Sciatic nerve (tissue), 2 donors: ENCODE data around the gene PPIP5K1. TPM values are rescaled to one million over a fixed set of nuclear protein-coding genes. Genes with fewer than 3 reads are reported as not detected.
A peak's percentile ranks its signal among the peaks of the same experiment; 100 is the strongest.

Experiments used
- ATAC-seq: fragments of 200-7000 bp; cut with Tn5 transposase; one replicate; pipeline ENCODE4 v1.9.1; 2020; ENCODE audit warnings: mild to moderate bottlenecking, moderate library complexity
- DNase-seq: peaks from one replicate; pipeline ENCODE4 v3.0.0-alpha.2; 2020; ENCODE audit warnings: low spot score
- intact Hi-C: fragments of 100-400 bp; cut with DNase I; formaldehyde crosslinking; loops from one replicate; pipeline ENCODE4 v1.14.2; 2022
- total RNA-seq: library from RNA; stranded (reverse); fragmentation: NEBNext Ultra II Directional; extraction: Animal tissue kit (Norgen Biotek cat#: 25700); gene quantifications from one replicate; pipeline ENCODE4 v1.2.1, GENCODE V29; 2021
- donor health status: DM: no; HTN: no; CAD: no.
- donor health status: DM: no; HTN: no; CAD: no.

PPIP5K1 gene
- total RNA-seq, 1 donor from 2014 or later = 74.8 TPM

DNA sequence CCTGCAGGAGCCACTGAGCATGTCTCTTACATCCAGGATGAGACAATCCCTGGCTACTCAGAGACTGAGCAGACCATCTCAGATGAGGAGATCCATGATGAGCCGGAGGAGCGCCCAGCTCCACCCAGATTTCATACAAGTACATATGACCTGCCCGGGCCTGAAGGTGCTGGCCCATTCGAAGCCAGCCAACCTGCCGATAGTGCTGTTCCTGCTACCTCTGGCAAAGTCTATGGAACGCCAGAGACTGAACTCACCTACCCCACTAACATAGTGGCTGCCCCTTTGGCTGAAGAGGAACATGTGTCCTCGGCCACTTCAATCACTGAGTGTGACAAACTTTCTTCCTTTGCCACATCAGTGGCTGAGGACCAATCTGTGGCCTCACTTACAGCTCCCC is 66.4 kb downstream of the PPIP5K1 start:
- DNase-seq (no peak), ATAC-seq (no peak)
- intact Hi-C loops = no loop called here

DNA sequence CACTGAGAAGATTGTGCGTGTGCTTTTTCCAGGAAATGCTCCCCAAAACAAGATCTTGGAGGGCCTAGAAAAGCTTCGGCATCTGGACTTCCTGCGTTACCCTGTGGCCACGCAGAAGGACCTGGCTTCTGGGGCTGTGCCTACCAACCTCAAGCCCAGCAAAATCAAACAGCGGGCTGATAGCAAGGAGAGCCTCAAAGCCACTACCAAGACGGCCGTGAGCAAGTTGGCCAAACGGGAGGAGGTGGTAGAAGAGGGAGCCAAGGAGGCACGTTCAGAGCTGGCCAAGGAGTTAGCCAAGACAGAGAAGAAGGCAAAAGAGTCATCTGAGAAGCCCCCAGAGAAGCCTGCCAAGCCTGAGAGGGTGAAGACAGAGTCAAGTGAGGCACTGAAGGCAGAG is 67.8 kb downstream of the PPIP5K1 start:
- ATAC-seq = no peak
- no peak for DNase-seq
- intact Hi-C loops = no loop called here

DNA sequence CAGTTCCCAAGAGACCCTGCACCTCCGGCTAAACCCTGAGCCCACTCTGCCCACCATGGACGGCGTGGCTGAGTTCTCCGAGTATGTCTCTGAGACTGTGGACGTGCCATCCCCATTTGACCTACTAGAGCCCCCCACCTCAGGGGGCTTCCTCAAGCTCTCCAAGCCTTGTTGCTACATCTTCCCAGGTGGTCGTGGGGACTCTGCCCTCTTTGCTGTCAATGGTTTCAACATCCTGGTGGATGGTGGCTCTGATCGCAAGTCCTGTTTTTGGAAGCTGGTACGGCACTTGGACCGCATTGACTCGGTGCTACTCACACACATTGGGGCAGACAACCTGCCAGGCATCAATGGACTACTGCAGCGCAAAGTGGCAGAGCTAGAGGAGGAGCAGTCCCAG is 68.6 kb downstream of the PPIP5K1 start:
- intact Hi-C loops = no loop called here
- ATAC-seq = no peak

DNA sequence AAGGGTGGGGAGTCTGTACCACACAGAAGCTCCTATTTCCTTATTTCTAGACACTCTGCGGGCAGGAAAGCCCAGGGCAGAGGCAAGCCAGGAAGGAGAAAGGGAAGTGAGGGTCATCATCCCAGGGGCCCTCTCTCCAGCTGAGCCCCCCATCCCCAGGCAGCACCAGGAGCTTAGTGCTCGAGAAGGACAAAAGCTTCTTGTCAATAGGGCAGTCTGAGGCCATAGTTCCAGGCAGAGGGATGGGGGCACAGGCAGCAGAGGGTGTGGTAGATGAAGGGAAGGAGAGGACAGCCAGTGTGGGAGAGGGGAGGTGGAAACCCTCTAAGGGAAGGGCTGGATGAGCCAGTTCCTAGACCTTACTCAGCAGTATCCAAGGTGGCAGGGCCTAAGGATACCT is 69.9 kb downstream of the PPIP5K1 start:
- ATAC-seq (no peak), DNase-seq (no peak)
- intact Hi-C loops = no loop called here

More for the DNA sequence above, 68.6 kb downstream of the PPIP5K1 start:
- no peak for DNase-seq

DNA sequence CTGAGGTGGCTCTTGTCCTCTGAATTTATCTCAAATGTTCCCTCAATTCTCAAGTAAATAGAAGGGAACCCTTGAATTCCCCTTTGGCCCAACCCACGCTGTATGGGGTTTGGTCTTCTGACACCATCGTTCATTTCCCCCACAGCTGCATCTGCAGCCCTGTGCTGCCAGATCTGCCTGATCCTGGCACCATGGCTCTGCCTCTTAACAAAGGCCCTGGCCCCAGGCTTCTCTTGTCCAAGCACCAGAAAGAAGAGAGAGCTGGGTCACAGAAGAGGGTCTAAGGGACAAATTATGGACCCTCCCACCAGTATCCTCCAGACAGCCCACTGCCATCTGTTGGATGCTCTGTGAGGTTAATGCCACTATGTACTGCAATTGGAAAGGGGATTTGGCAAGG is 70.8 kb downstream of the PPIP5K1 start:
- intact Hi-C loops = no loop called here
- ATAC-seq (no peak), DNase-seq (no peak)

DNA sequence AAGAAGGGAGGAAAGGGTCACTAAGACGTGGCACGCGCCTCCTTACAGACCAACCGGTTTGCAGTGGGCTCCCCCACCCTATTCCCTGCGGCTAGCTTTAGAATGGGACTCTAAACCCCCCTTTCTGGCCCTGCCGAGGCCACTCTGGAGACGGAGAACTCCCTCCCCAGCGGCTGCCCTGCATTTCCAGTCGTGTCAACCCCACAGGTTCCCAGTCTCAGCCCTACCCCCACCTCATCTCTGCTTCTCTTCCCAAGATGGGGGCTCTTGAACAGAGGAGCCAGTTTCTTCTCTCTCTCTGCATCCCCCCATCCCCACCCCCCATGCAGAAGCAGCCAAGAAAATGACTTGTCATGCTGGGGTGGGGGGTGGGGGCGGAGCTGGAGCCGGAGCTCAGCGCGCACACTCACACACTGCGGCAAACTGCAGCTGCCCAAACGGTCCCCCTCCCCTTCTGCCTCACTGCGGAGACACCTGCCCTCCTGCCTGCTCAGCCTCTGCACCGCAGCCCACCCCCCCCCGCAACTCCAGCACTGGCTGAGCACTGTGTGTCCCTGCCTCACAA is 71.7 kb downstream of the PPIP5K1 start:
- ATAC-seq (peak; percentile 52), DNase-seq (no peak)
- intact Hi-C loops = no loop called here

DNA sequence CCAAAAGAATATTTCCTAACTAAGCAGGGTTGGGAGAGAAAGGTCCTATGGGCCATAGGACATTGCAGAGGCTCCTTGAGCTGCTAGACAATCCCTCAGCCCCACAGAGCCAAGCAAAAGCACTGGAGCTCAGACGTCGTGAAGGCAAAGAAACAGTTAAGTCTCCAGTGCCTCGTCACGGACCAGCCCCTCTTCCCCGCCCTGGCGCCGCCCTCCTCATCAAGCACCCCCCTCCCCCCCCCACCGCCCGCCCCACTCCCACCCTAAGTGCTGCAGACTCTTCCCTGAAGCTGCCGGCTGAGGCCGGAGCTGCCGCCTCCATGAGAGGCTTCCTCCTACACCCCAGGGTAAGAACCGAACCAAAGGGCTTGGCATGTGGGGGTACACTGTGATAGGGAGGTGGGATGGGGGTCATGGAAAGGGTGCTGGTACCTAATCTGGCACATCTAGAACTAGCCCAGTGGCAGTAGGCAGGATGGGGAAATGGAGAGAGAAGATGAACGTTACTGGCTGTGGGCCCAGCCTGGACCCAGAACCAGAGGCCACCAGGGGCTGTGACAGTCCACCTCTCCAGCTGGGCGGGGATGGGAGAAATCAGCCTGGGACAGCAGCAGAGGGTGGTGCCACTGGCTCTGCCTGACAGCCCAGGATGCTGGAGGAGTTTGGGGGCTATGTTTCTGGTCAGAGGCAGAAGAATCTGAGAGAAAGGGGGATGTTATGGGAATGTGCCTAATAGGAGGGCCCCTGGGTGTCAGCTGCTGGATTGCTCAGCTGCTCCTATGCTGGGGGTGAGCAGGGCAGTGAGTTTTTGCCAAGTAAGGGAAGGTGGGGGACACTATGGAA is 72.4 kb downstream of the PPIP5K1 start, which contains the start of gene MAP1A:
Gene MAP1A, plus strand, starts transcription at position 255 of the 843 bp plus-strand sequence. CDS start 3,866 bp downstream, outside the sequence.
- ATAC-seq = peak; percentile 83
- intact Hi-C loops = no loop called here
- peak; percentile 78 for DNase-seq

DNA sequence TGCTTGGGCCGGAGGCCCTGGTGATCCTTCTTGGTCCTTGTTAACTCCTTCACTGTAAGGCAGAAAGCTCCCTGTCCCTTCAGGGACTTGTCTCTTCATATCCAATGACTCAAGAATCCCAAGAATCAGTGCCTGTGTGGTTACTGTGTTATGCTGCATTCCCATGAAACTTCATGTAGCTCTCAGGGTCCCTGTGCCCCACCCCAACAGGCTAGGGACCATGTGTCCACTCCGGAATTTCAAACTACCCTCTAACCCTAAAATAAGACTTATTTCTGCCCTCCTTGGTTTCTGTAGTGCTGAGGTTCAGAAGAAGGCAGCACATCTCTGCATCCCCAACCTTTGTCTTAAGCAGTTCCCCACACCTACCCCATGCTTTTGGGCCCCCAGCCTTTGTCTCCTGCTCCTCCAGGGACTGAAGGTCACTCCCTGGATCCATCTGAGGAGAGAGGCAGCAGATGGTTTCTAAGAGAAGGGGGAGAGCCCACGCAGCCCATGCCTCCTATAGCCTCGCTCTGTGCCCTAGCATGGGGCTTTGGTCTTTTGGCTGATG is 73.1 kb downstream of the PPIP5K1 start:
- DNase-seq (no peak), ATAC-seq (peak; percentile 41)
- intact Hi-C loops = no loop called here

DNA sequence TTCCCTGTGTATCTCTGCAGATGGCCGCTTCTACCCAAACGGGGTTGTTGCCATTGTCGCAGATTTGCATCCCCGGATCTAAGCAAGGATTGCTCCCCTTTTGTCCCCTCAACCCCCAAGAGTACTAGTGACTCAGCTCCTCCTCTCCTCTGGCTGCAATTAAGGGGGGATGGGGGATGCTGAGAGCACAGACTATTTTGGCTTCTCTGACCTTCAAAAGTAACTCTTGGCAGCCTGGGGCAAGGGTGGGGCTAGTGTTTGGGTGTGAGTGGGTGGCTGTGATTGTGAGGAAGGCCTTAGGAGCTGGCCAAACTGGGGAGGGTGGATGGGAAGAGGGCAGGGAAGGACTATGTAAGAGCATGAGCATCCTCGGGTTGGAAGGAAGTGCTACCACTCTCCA is 73.8 kb downstream of the PPIP5K1 start:
- ATAC-seq (peak; percentile 32), DNase-seq (no peak)

DNA sequence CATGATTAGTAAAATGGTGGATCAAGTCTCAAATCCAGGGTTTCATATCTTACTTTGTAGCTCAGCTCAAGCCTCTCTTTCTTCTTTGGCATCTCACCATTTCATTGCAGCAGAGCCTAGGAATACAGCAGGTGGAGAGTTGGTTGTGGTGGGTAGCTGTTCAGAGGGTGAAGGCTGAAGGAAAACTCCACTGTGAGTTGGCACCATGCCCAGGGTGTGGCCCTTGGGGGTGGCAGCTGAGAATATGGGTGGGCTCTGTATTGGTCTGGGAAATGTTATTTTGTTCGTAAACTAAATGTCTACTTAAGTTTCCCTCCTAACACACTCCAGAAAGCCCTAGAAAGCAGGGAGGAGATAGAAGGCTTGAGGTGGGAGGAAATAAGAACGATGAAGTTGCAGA is 74.3 kb downstream of the PPIP5K1 start:
- DNase-seq (no peak), ATAC-seq (no peak)
- intact Hi-C loops = no loop called here

More for the DNA sequence above, 73.8 kb downstream of the PPIP5K1 start:
- intact Hi-C loops = no loop called here

DNA sequence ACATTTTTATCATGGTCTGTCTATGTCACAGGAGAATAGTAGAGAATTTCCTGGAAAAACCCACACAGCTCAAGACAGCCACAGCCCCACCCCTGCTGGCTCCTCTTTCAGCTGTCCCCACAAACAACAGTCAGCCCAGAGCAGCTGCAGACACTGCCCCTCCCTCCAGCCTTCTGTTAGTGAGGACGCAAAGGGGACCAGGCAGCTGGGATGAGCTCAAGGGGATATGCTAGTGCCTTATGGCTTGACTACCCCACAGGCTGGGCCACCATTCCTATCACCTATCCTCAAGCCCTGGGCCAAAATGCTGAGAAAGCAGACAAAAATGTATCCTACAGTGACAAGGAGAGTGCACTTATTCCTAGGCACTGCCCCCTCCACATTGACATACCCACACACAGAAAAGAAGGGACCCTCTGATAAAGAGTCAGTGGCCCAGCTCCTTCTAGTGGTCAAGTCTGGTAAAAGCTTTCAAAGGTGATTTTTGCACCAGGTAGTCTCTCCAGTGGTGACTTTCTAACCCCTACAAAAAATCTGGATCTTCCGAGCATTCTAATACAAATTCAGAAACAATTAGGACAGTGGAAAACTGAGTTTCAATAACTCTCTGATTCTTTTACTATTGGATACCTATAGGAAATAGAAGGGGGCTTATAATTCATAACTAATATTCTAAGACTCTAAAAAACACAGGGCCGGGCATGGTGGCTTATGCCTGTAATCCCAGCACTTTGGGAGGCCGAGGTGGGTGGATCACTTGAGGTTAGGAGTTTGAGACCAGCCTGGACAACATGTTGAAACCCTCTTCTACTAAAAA is 75.6 kb downstream of the PPIP5K1 start:
- intact Hi-C loops = no loop called here
- DNase-seq = no peak
- peak; percentile 41 for ATAC-seq

DNA sequence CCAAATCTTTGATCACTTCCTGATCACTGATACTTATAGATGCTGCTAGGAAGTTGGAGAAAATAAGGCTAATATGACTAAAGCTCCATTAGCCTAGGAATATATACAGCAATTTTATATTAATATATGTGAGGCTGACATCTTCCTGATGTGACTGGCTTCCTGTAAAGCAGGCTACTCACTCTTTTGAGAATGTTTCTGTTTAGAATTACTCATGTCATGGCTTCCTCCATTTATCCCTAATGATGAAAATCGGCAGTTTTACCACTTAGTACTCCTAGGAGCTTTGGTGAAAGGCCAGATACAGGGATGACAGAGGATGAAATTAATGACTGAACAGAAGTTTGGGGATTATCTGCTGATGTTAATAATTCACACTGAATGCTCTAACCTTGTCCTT is 76.5 kb downstream of the PPIP5K1 start:
- DNase-seq (no peak), ATAC-seq (no peak)
- intact Hi-C loops = no loop called here

DNA sequence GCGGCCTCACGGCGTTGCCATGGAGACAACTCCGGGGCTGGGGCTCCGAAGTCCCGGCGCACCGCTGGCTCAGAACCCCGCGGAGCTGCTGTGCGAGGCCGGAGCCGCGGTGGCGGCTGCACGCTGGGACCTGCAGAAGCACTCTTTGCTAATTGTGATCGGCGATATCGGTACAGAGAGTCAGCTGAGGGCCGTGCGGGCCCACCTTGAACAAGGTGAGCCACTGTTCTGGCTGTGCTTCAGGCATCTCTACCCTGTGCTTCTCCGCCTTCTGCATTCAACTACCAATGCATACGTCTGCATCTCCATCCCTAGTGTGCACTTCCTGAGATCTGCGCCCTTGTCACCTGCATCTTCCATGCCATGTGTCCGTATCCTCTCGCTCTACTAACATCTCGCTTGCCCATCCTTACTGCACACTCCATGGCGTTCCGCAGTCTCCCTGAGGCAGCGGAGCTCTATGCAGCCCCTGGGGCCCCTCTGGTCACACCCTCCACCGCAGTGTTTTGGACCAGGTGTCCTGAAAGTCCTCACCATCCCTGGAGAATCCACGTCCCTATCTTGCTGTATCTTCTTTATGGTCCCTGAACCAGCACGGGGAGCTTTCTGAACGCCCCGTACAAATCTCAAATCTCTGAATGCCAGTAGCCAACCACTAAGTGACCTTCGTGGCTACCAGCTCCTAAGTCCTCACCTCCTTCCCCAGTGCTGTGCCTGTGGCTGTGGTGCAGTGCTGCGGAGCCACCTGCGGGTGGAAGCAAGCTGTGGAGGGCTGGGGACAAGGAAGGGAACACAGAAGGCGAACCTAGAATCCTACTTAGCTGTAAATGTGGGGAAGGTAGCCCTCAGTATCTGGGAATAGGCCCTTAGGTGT is 78.8 kb downstream of the PPIP5K1 start:
- ATAC-seq = no peak
- intact Hi-C loops = no loop called here
- no peak for DNase-seq

DNA sequence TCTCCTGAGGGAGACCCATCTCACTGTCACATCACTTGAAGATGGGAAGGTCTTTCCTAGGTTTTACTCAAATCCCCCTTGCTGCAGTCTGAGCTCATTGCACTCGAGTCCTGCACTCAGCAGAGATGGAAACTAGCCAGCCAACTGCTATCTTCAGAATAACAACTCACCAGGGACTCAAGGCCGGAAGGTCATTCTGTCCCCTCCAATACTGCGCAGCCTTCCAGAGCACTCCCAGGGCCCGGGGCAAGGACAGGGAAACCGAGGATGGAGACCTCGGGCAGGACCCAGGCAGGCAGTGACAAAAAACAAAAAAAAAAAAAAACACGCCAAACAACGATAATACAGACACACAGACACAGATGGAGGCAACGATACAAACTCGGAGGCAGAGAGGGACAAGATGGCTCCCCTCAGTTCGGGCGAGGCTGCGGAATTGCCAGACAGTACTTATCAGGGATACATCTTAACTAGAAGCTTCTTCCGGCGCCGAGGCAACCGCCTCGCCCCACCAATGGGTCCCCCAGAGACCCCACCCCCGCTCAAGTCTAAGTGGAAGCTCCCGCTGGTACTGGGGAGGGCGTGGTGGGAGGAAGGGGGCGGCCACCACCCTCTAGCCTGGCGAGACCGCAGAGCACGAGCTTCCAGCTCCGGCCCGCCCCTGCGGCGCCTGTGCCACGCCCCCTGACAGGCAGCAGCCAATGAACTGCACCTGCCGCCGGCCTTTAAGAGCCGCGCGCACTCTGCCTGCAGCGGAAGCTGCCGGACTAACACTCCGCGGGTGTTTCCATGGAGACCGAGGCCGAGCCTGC is 79.6 kb downstream of the PPIP5K1 start:
- ATAC-seq (peak; percentile 97), DNase-seq (peak; percentile 99)
- intact Hi-C loops = no loop called here

DNA sequence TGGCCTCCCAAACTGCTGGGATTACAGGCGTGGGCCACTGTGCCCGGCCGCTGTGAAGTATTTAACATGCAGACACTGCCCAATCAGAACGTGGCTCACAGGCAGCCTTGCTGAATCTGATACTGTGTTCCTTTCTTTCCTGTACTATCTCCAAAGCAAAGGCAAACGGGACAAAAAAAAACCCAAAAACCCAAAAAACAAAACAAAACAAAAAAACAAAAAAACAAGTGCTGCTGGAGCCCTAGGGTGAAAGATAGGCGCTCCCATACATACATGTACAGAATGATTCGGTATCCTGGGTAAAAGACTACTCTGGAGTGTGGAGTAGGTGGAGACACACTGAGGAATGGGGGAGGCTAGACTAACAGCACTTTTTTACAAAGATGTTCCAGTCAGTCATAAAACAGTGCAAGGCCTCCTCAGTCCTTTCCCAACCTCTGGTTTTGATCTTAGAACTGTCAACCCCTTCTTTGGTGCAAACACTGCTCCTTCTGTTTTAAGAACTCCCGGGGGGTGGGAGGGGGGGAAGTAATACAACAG is 80.3 kb downstream of the PPIP5K1 start:
- intact Hi-C loops = no loop called here
- no peak for DNase-seq
- ATAC-seq = peak; percentile 7

DNA sequence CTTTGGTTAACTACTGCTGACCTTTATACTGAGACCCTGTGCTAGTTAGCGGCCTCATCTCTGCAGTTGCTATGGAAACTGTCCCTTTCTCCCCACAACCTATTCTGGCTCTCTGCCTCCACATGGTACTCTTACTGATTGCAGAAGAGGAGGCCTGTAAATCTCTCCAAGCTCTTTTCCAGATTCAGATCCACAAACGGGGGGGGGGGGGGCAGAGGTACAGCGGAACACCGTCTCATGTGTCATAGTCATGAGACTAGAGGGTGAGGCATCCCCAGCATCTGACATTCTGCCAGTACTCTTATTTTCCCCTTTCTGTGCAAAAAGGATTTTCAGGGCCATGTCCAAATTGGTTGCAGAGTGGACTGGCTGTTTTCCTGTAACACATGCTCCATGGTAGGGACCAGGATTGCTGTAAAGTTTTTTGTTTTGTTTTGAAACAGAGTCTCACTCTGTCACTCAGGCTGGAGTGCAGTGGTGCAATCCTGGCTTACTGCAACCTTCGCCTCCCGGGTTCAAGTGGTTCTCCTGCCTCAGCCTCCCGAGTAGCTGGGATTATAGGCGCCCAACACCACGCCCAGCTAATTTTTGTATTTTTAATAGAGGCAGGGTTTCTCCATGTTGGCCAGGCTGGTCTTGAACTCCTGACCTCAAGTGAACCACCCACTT is 80.9 kb downstream of the PPIP5K1 start:
- no peak for DNase-seq
- ATAC-seq = peak; percentile 5
- intact Hi-C loops = no loop called here

DNA sequence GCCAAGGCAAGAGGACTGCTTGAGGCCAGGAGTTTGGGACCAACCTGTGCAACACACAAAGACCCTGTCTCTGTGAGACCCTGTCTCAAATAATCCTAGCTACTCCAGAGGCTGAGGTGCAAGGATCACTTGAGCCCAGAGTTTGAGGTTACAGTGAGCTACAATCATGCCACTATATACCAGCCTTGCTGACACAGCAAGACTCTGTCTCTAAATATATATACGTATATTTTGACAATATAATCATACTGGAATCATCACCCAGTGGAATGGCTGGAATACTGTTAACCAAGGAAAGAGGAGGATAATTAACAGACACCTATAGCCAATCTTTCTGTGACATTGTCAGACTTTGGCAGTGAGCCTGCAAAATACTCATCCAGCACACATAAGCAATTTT is 81.6 kb downstream of the PPIP5K1 start:
- DNase-seq (no peak), ATAC-seq (no peak)
- intact Hi-C loops = no loop called here
